Activated B cell treated with CpG ODN at 0.5 μM for 24 hours (primary cell): ENCODE measurements around the gene GART. TPM values are rescaled to one million over a fixed set of nuclear protein-coding genes. Genes with fewer than 3 reads are reported as not detected.

ENCODE experiments used
- ATAC-seq: fragments of 200-7000 bp; cut with Tn5 transposase; one replicate; pipeline ENCODE4 v1.10.0; 2021; ENCODE audit warnings: low read depth, mild to moderate bottlenecking, moderate library complexity
- CTCF ChIA-PET: fragments of 350-600 bp; sonication (Branson Sonifier 250); formaldehyde crosslinking; loops from one replicate; lab custom pipeline; 2021; ENCODE audit warnings: antibody characterized with exemption; lab: Charles Lee
- POLR2A ChIA-PET: fragments of 350-600 bp; sonication (Branson Sonifier 250); formaldehyde crosslinking; loops from one replicate; lab custom pipeline; 2021; ENCODE audit warnings: antibody characterized with exemption; lab: Charles Lee
- DNase-seq: peaks from one replicate; pipeline ENCODE4 v3.0.0; 2022
- H3K27ac Mint-ChIP-seq: one replicate; pipeline ENCODE4 v1.8.0; 2020; ENCODE audit warnings: mixed read lengths
- H3K27me3 Mint-ChIP-seq: one replicate; pipeline ENCODE4 v1.8.0; 2021; ENCODE audit warnings: mixed read lengths
- H3K36me3 Mint-ChIP-seq: one replicate; pipeline ENCODE4 v1.8.0; 2021; ENCODE audit warnings: low read depth, mixed read lengths
- H3K4me1 Mint-ChIP-seq: one replicate; pipeline ENCODE4 v1.8.0; 2021; ENCODE audit warnings: mixed read lengths
- H3K4me3 Mint-ChIP-seq: one replicate; pipeline ENCODE4 v1.8.0; 2020; ENCODE audit warnings: mild to moderate bottlenecking, mixed read lengths
- H3K9me3 Mint-ChIP-seq: one replicate; pipeline ENCODE4 v1.8.0; 2020; ENCODE audit warnings: mixed read lengths
- CTCF ChIP-seq: fragments of 200-600 bp; IDR thresholded peaks from one replicate; pipeline ENCODE4 v1.8.0; 2022; ENCODE audit warnings: antibody characterized with exemption, mild to moderate bottlenecking
- intact Hi-C: fragments of 100-400 bp; cut with micrococcal nuclease; formaldehyde crosslinking; loops from one replicate; pipeline ENCODE4 v1.15.1; 2024
- total RNA-seq: library from RNA; stranded (reverse); gene quantifications from 2 replicates; pipeline ENCODE4 v1.2.3, GENCODE V29; 2022

The GART gene
- 99.1 and 106 TPM in 2 replicates for total RNA-seq

- Mint-ChIP-seq H3K36me3 (peaks cover 52% of the 10 kb centered on the region), H3K27me3 (no peaks in the 10 kb centered on the region), H3K9me3 (no peaks in the 10 kb centered on the region), H3K4me1 (peaks cover 48% of the 10 kb centered on the region), H3K4me3 (peak within 1 kb of the TSS; percentile 98), H3K27ac (peak within 1 kb of the TSS; percentile 100)
- ATAC-seq (peak; percentile 60), DNase-seq (peak; percentile 84)
- ChIA-PET POLR2A (interaction anchor here (0.6 to 5.3 kb wide), 10 partner anchors 10 to 1332 kb away, joined by 3 to 62 read pairs (median 8); partner anchors contain the start of genes DNAJC28, DONSON, IFNAR1 and SYNJ1), CTCF (no interaction called here)
- TF ChIP-seq CTCF, result no peak
- intact Hi-C loops, result loop anchor here (1.0 to 5.0 kb wide), 13 partner anchors 46 to 1149 kb away; partner anchors contain the start of genes CFAP298, CRYZL1, DNAJC28 and DONSON
Measured at GRCh38 chr21:33541756-33542639, at the start of gene GART. Gene GART (minus strand): TSS chr21:33542117. CDS start chr21:33539315, 2,802 bp downstream.

GRCh38 chr21:33588485-33589335, 46.8 kb upstream of the GART start, which contains the start of gene DONSON:
Gene DONSON (minus strand): TSS chr21:33588684. CDS start chr21:33588641, 43 bp downstream.
- POLR2A ChIA-PET, result interaction anchor here (0.7 to 2.0 kb wide), 9 partner anchors 15 to 147 kb away, joined by 3 to 22 read pairs (median 5); partner anchors contain the start of genes CRYZL1, DNAJC28, GART and SON
- CTCF ChIA-PET, result interaction anchor here (0.8 to 1.5 kb wide), 3 partner anchors 17 to 257 kb away, joined by 3 to 10 read pairs (median 3); partner anchors contain the start of gene DNAJC28
- Mint-ChIP-seq H3K27ac (peak within 1 kb of the TSS; percentile 56), H3K4me3 (peak within 1 kb of the TSS; percentile 90), H3K36me3 (peaks cover 3% of the 10 kb centered on the region), H3K27me3 (no peaks in the 10 kb centered on the region), H3K9me3 (no peaks in the 10 kb centered on the region), H3K4me1 (peaks cover 10% of the 10 kb centered on the region)
- TF ChIP-seq CTCF, result no peak
- intact Hi-C loops, result loop anchor here (1.0 to 2.0 kb wide), 5 partner anchors 16 to 110 kb away; partner anchors contain the start of genes CRYZL1, DNAJC28, GART and TMEM50B
- ATAC-seq, result peak; percentile 95
- DNase-seq, result peak; percentile 94

- intact Hi-C loops, result loop anchor here (1.0 to 2.0 kb wide), 5 partner anchors 17 to 109 kb away; partner anchors contain the start of genes CRYZL1, DNAJC28, GART and TMEM50B
- Mint-ChIP-seq H3K4me3 (peak overlapping the region; percentile 85), H3K27me3 (no peaks in the 10 kb centered on the region), H3K4me1 (peaks cover 10% of the 10 kb centered on the region), H3K27ac (no peak overlapping the region), H3K9me3 (no peaks in the 10 kb centered on the region), H3K36me3 (peaks cover 1% of the 10 kb centered on the region)
- TF ChIP-seq CTCF, result no peak
- ATAC-seq (no peak), DNase-seq (no peak)
- CTCF ChIA-PET, result interaction anchor here (0.8 to 1.5 kb wide), 3 partner anchors 18 to 257 kb away, joined by 3 to 10 read pairs (median 3); partner anchors contain the start of gene DNAJC28
- POLR2A ChIA-PET, result interaction anchor here (0.9 to 2.0 kb wide), 8 partner anchors 14 to 146 kb away, joined by 3 to 22 read pairs (median 5); partner anchors contain the start of genes DNAJC28, GART, SON and TMEM50B
Measured at GRCh38 chr21:33587792-33588484, 46.0 kb upstream of the GART start.

GRCh38 chr21:33586927-33587326, 45.0 kb upstream of the GART start:
- intact Hi-C loops, result no loop called here
- Mint-ChIP-seq H3K4me3 (no peak overlapping the region), H3K27ac (no peak overlapping the region), H3K27me3 (no peaks in the 10 kb centered on the region), H3K9me3 (no peaks in the 10 kb centered on the region), H3K4me1 (peaks cover 10% of the 10 kb centered on the region), H3K36me3 (no peaks in the 10 kb centered on the region)
- DNase-seq (no peak), ATAC-seq (no peak)
- ChIA-PET POLR2A (no interaction called here), CTCF (no interaction called here)
- TF ChIP-seq CTCF, result no peak
